ENCODE data around the gene PPM1L.

The PPM1L gene

GRCh38 chr3:160757233-160758106 lies 1.4 kb downstream of the PPM1L start:
- no peak for DNase-seq
- in situ Hi-C loops (cut with HindIII; ENCODE audit: low pct_ligation_motif_present, low pct_unique_long_range_greater_than_20kb, low sequenced_read_pairs), result no loop called here

GRCh38 chr3:160758929-160759577 lies 3.0 kb downstream of the PPM1L start:
- DNase-seq, result no peak
- in situ Hi-C loops (cut with HindIII; ENCODE audit: low pct_ligation_motif_present, low pct_unique_long_range_greater_than_20kb, low sequenced_read_pairs), result no loop called here

GRCh38 chr3:160763073-160763472 lies 7.0 kb downstream of the PPM1L start:
- in situ Hi-C loops (cut with HindIII; ENCODE audit: low pct_ligation_motif_present, low pct_unique_long_range_greater_than_20kb, low sequenced_read_pairs), result no loop called here
- no peak for DNase-seq

GRCh38 chr3:160765211-160765610 lies 9.2 kb downstream of the PPM1L start:
- in situ Hi-C loops (cut with HindIII; ENCODE audit: low pct_ligation_motif_present, low pct_unique_long_range_greater_than_20kb, low sequenced_read_pairs), result no loop called here
- DNase-seq, result no peak

- in situ Hi-C loops (cut with HindIII; ENCODE audit: low pct_ligation_motif_present, low pct_unique_long_range_greater_than_20kb, low sequenced_read_pairs), result no loop called here
- DNase-seq, result no peak
These were observed 12.0 kb downstream of the PPM1L start for GRCh38 chr3:160768031-160768430.

GRCh38 chr3:160768918-160769317 lies 12.9 kb downstream of the PPM1L start:
- in situ Hi-C loops (cut with HindIII; ENCODE audit: low pct_ligation_motif_present, low pct_unique_long_range_greater_than_20kb, low sequenced_read_pairs), result no loop called here
- DNase-seq, result no peak

- in situ Hi-C loops (cut with HindIII; ENCODE audit: low pct_ligation_motif_present, low pct_unique_long_range_greater_than_20kb, low sequenced_read_pairs), result no loop called here
These were observed 15.9 kb downstream of the PPM1L start for GRCh38 chr3:160771811-160772459.

GRCh38 chr3:160773722-160774121 lies 17.7 kb downstream of the PPM1L start:
- in situ Hi-C loops (cut with HindIII; ENCODE audit: low pct_ligation_motif_present, low pct_unique_long_range_greater_than_20kb, low sequenced_read_pairs), result no loop called here
- no peak for DNase-seq

More at GRCh38 chr3:160771811-160772459, 15.9 kb downstream of the PPM1L start:
- no peak for DNase-seq

- DNase-seq, result no peak
- in situ Hi-C loops (cut with HindIII; ENCODE audit: low pct_ligation_motif_present, low pct_unique_long_range_greater_than_20kb, low sequenced_read_pairs), result no loop called here
These were observed 18.1 kb downstream of the PPM1L start for GRCh38 chr3:160774172-160774571.

- DNase-seq, result no peak
- in situ Hi-C loops (cut with HindIII; ENCODE audit: low pct_ligation_motif_present, low pct_unique_long_range_greater_than_20kb, low sequenced_read_pairs), result no loop called here
These were observed 22.4 kb downstream of the PPM1L start for GRCh38 chr3:160778480-160778879.

- DNase-seq, result no peak
- in situ Hi-C loops (cut with HindIII; ENCODE audit: low pct_ligation_motif_present, low pct_unique_long_range_greater_than_20kb, low sequenced_read_pairs), result no loop called here
These were observed 23.0 kb downstream of the PPM1L start for GRCh38 chr3:160779040-160779439.

- DNase-seq, result no peak
- in situ Hi-C loops (cut with HindIII; ENCODE audit: low pct_ligation_motif_present, low pct_unique_long_range_greater_than_20kb, low sequenced_read_pairs), result no loop called here
These were observed 24.2 kb downstream of the PPM1L start for GRCh38 chr3:160780245-160780644.

GRCh38 chr3:160781402-160781801 lies 25.4 kb downstream of the PPM1L start:
- no peak for DNase-seq
- in situ Hi-C loops (cut with HindIII; ENCODE audit: low pct_ligation_motif_present, low pct_unique_long_range_greater_than_20kb, low sequenced_read_pairs), result no loop called here

GRCh38 chr3:160781863-160782262 lies 25.8 kb downstream of the PPM1L start:
- DNase-seq, result no peak
- in situ Hi-C loops (cut with HindIII; ENCODE audit: low pct_ligation_motif_present, low pct_unique_long_range_greater_than_20kb, low sequenced_read_pairs), result no loop called here

- no peak for DNase-seq
- in situ Hi-C loops (cut with HindIII; ENCODE audit: low pct_ligation_motif_present, low pct_unique_long_range_greater_than_20kb, low sequenced_read_pairs), result no loop called here
These were observed 28.8 kb downstream of the PPM1L start for GRCh38 chr3:160784853-160785252.

GRCh38 chr3:160790726-160791125 lies 34.7 kb downstream of the PPM1L start:
- no peak for DNase-seq
- in situ Hi-C loops (cut with HindIII; ENCODE audit: low pct_ligation_motif_present, low pct_unique_long_range_greater_than_20kb, low sequenced_read_pairs), result no loop called here

GRCh38 chr3:160792540-160792939 lies 36.5 kb downstream of the PPM1L start:
- in situ Hi-C loops (cut with HindIII; ENCODE audit: low pct_ligation_motif_present, low pct_unique_long_range_greater_than_20kb, low sequenced_read_pairs), result no loop called here
- DNase-seq, result no peak

- in situ Hi-C loops (cut with HindIII; ENCODE audit: low pct_ligation_motif_present, low pct_unique_long_range_greater_than_20kb, low sequenced_read_pairs), result no loop called here
- no peak for DNase-seq
These were observed 37.8 kb downstream of the PPM1L start for GRCh38 chr3:160793722-160794252.

- in situ Hi-C loops (cut with HindIII; ENCODE audit: low pct_ligation_motif_present, low pct_unique_long_range_greater_than_20kb, low sequenced_read_pairs), result no loop called here
- DNase-seq, result no peak
These were observed 40.2 kb downstream of the PPM1L start for GRCh38 chr3:160796089-160796812.
